GM12878 (cell line): ENCODE data around the gene FARS2. TPM values are rescaled to one million over a fixed set of nuclear protein-coding genes. Genes with fewer than 3 reads are reported as not detected.

Experiments used
- ATAC-seq: fragments of 200-7000 bp; cut with Tn5 transposase; 3 replicates; pipeline ENCODE4 v1.9.1; 2020; ENCODE audit warnings: mild to moderate bottlenecking, moderate library complexity
- BruUV-seq: library from RNA; stranded (reverse); fragments of 400-500 nt; replicated peaks from 2 replicates; lab custom pipeline; 2021; lab: Mats Ljungman, UMichigan
- CTCF ChIA-PET: fragments of 300-600 bp; sonication (Branson Sonifier 250); formaldehyde crosslinking; extraction: SDS; loops from one replicate; lab custom pipeline; 2021; ENCODE audit warnings: inconsistent platforms; lab: Yijun Ruan, JAX
- POLR2A ChIA-PET: fragments of 350-600 bp; formaldehyde crosslinking; extraction: SDS; loops from one replicate; lab custom pipeline; 2021; ENCODE audit warnings: inconsistent platforms; lab: Charles Lee
- RAD21 ChIA-PET: fragments of 300-600 bp; sonication (Branson Sonifier 250); formaldehyde crosslinking; loops from one replicate; lab custom pipeline; 2023; ENCODE audit warnings: antibody characterized with exemption; ENCODE audit not compliant: unreplicated experiment; lab: Charles Lee
- SMC1A ChIA-PET: fragments of 300-600 bp; sonication (Branson Sonifier 250); formaldehyde crosslinking; loops from one replicate; lab custom pipeline; 2023; ENCODE audit not compliant: unreplicated experiment, uncharacterized antibody; lab: Charles Lee
- DNase-seq: peaks from one replicate; pipeline ENCODE4 v3.0.0-alpha.2; 2011; ENCODE audit warnings: low read depth, low spot score
- FAIRE-seq: peaks from 3 replicates; lab custom pipeline; 2011; peaks lifted over from hg19 to GRCh38; lab: Jason Lieb, UNC
- H2AFZ ChIP-seq: 2 replicates; pipeline ENCODE4 v1.6.0; 2011; ENCODE audit warnings: low read depth, low read length, control low read depth; ENCODE audit not compliant: control insufficient read depth
- H3K27ac ChIP-seq: 2 replicates; pipeline ENCODE4 v1.5.1; 2011; ENCODE audit warnings: control low read depth; ENCODE audit not compliant: control insufficient read depth, insufficient read depth
- H3K27me3 ChIP-seq, 2 experiments: replicated peaks in 1 of 2; 2 replicates each; pipeline versions ENCODE4 v1.6.0 to v1.6.1; 2011; ENCODE audit warnings: low read length in 1 of 2; ENCODE audit not compliant: control insufficient read depth in 2 of 2, insufficient read depth in 2 of 2
- H3K36me3 ChIP-seq, 2 experiments: 2 replicates each; pipeline ENCODE4 v1.5.1; 2011; ENCODE audit warnings: low read length in 1 of 2; ENCODE audit not compliant: control insufficient read depth in 2 of 2, insufficient read depth in 2 of 2
- H3K4me1 ChIP-seq: 2 replicates; pipeline ENCODE4 v1.6.1; 2011; ENCODE audit warnings: mild to moderate bottlenecking, low read length, moderate library complexity, mixed read lengths; ENCODE audit not compliant: control insufficient read depth, insufficient read depth
- H3K4me2 ChIP-seq: 2 replicates; pipeline ENCODE4 v1.6.0; 2011; ENCODE audit warnings: control low read depth; ENCODE audit not compliant: control insufficient read depth, insufficient read depth
- H3K4me3 ChIP-seq: fragments of 200-600 bp; sonication (generic); 2 replicates; pipeline ENCODE4 v1.5.1; 2016
- H3K79me2 ChIP-seq: 2 replicates; pipeline ENCODE4 v1.6.0; 2011; ENCODE audit warnings: low read length; ENCODE audit not compliant: control insufficient read depth, insufficient read depth
- H3K9ac ChIP-seq: 2 replicates; pipeline ENCODE4 v1.8.0; 2011; ENCODE audit warnings: low read length, control low read depth, mixed read lengths; ENCODE audit not compliant: control insufficient read depth, insufficient read depth
- H3K9me3 ChIP-seq: replicated peaks from 3 replicates; pipeline ENCODE4 v1.5.1; 2011; ENCODE audit warnings: mild to moderate bottlenecking, low read length; ENCODE audit not compliant: control insufficient read depth, insufficient read depth
- H4K20me1 ChIP-seq: 2 replicates; pipeline ENCODE4 v1.6.0; 2011; ENCODE audit not compliant: control insufficient read depth, insufficient read depth
- BACH1 ChIP-seq: fragments of 450-650 bp; IDR thresholded peaks from 2 replicates; pipeline ENCODE4 v1.6.1; 2017; ENCODE audit warnings: mild to moderate bottlenecking, borderline replicate concordance
- CBX3 ChIP-seq: fragments of 200-600 bp; sonication (generic); IDR thresholded peaks from 2 replicates; pipeline ENCODE4 v1.6.1; 2016; ENCODE audit warnings: low read depth, borderline replicate concordance
- ETV6 ChIP-seq, 2 experiments: fragments of 450-650 bp in 1 of 2; IDR thresholded peaks in 1 of 2; conservative IDR thresholded peaks in 1 of 2; 2 replicates each; pipeline ENCODE4 v1.6.1; 2014; ENCODE audit warnings: antibody characterized with exemption in 1 of 2, borderline replicate concordance in 1 of 2, low read depth in 1 of 2, mild to moderate bottlenecking in 1 of 2, moderate library complexity in 1 of 2
- FOXK2 ChIP-seq: fragments of 450-650 bp; IDR thresholded peaks from 2 replicates; pipeline ENCODE4 v1.6.1; 2017; ENCODE audit warnings: mild to moderate bottlenecking, moderate library complexity
- RUNX3 ChIP-seq: IDR thresholded peaks from 2 replicates; pipeline ENCODE4 v1.6.1; 2012; ENCODE audit warnings: low read length, inconsistent platforms
- SIN3A ChIP-seq: IDR thresholded peaks from 2 replicates; pipeline ENCODE4 v1.6.1; 2012; ENCODE audit warnings: low read depth, low read length, improper control_type of control experiment
- SIX5 ChIP-seq: IDR thresholded peaks from 2 replicates; pipeline ENCODE4 v1.6.1; 2011; ENCODE audit warnings: mild to moderate bottlenecking, low read depth, low read length, moderate library complexity; ENCODE audit not compliant: severe bottlenecking
- SMARCA5 ChIP-seq: fragments of 450-650 bp; IDR thresholded peaks from 2 replicates; pipeline ENCODE4 v1.6.1; 2017; ENCODE audit warnings: mild to moderate bottlenecking
- SREBF1 ChIP-seq: IDR thresholded peaks from 2 replicates; pipeline ENCODE4 v1.6.1; 2012; ENCODE audit warnings: mild to moderate bottlenecking, low read length
- TCF7 ChIP-seq: IDR thresholded peaks from 2 replicates; pipeline ENCODE4 v1.6.1; 2014; ENCODE audit warnings: antibody characterized with exemption, borderline replicate concordance
- ZZZ3 ChIP-seq: IDR thresholded peaks from 2 replicates; pipeline ENCODE4 v1.6.1; 2011; ENCODE audit warnings: low read depth; ENCODE audit not compliant: control insufficient read depth, insufficient read length
- WGBS: methylation state at CpG from one replicate; pipeline ENCODE4 v1.1.6; 2016; ENCODE audit warnings: low lambda C conversion rate; ENCODE audit not compliant: insufficient replicate concordance, insufficient coverage; ENCODE audit errors: missing lambda C conversion rate; 5-methylcytosine and 5-hydroxymethylcytosine counted together
- in situ Hi-C: fragments of 300-500 bp; cut with MboI; formaldehyde crosslinking; loops from 9 replicates; pipeline ENCODE4 v1.14.3; 2018; ENCODE audit warnings: mixed read lengths
- intact Hi-C: fragments of 100-400 bp; cut with micrococcal nuclease; formaldehyde crosslinking; loops from one replicate; pipeline ENCODE4 v1.14.2; 2022; ENCODE audit not compliant: unreplicated experiment
- polyA plus RNA-seq, 11 experiments: library from polyadenylated mRNA; depleted of rRNA in 4 of 11; unstranded in 6 of 11; stranded (reverse) in 5 of 11; fragments of >200 nt; fragmentation: Nextera tagmentation in 4 of 11; fragmentation: Illumina TruSeq in 1 of 11; extraction: Ambion mirVana in 4 of 11; extraction: Trizol in 1 of 11; gene quantifications; 1 replicate in 1 of 11; 2 replicates in 10 of 11; pipeline versions ENCODE4 v1.2.1 to v1.2.3, GENCODE V29; 2011 to 2016; ENCODE audit warnings: inconsistent platforms in 2 of 11, missing spikeins in 2 of 11, low read depth in 1 of 11
- total RNA-seq, 4 experiments: library from RNA; depleted of rRNA in 3 of 4; stranded (reverse); fragments of >200 nt in 3 of 4; fragmentation: Illumina TruSeq in 1 of 4; extraction: Trizol in 1 of 4; gene quantifications; 2 replicates each; pipeline versions ENCODE4 v1.2.1 to v1.2.3, GENCODE V29; 2013 to 2021
- TF ChIP-seq, protein P1 (sequence below): fragments of 150-350 bp; IDR thresholded peaks from 2 replicates; pipeline ENCODE4 v1.6.1; 2014; ENCODE audit warnings: mild to moderate bottlenecking, low read depth, low read length

The FARS2 gene
- total and polyA plus RNA-seq, 10 of the 15 experiments (the other 5 are each of a cell fraction or from before 2014, with no cell fraction given) = 16.8 to 46.7 (median 25.6) TPM

- no peak for ATAC-seq
- in situ Hi-C loops (no loop called here), intact Hi-C loops (no loop called here)
- no peak overlapping the region for H2AFZ ChIP-seq
- H3K36me3 ChIP-seq = peaks cover 0 to 2% of the 10 kb centered on the region in 2 experiments; a peak in 1 of 4 replicates
- no peaks in the 10 kb centered on the region for H3K4me1 ChIP-seq
- H4K20me1 ChIP-seq = no peaks in the 10 kb centered on the region
- H3K27ac ChIP-seq = no peak overlapping the region
- no peak for DNase-seq
- H3K4me3 ChIP-seq = no peak overlapping the region
- 91% methylated on average over 6 of the region's 6 CpGs for WGBS
- no peaks in the 10 kb centered on the region for H3K9me3 ChIP-seq
- ChIA-PET SMC1A (no interaction called here), RAD21 (interaction anchor here (0.7 kb wide), 1 partner anchor 321 kb away, joined by 3 read pairs; no protein-coding TSS in a partner anchor), CTCF (no interaction called here), POLR2A (no interaction called here)
- FAIRE-seq = no peak
- no peak overlapping the region for H3K9ac ChIP-seq
- no peaks in the 10 kb centered on the region for H3K79me2 ChIP-seq
- no TSS peak for BruUV-seq
- no peaks in the 10 kb centered on the region for H3K27me3 ChIP-seq
- TF ChIP-seq TCF7 (no peak), RUNX3 (no peak), BACH1 (no peak), ETV6 (conservative IDR thresholded peaks at IDR 0.05 in 1 of 2, IDR thresholded peaks at IDR 0.05 in 1 of 2; ENCODE audit: borderline replicate concordance in 1 of 2, low read depth in 1 of 2) (no peak), SIN3A (no peak), SREBF1 (no peak), ZZZ3 (no peak), SIX5 (no peak), CBX3 (no peak), SMARCA5 (no peak), FOXK2 (no peak)
- TF ChIP-seq, protein P1, sequence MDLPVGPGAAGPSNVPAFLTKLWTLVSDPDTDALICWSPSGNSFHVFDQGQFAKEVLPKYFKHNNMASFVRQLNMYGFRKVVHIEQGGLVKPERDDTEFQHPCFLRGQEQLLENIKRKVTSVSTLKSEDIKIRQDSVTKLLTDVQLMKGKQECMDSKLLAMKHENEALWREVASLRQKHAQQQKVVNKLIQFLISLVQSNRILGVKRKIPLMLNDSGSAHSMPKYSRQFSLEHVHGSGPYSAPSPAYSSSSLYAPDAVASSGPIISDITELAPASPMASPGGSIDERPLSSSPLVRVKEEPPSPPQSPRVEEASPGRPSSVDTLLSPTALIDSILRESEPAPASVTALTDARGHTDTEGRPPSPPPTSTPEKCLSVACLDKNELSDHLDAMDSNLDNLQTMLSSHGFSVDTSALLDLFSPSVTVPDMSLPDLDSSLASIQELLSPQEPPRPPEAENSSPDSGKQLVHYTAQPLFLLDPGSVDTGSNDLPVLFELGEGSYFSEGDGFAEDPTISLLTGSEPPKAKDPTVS = no peak
- no peak overlapping the region for H3K4me2 ChIP-seq
These were observed 203.0 kb downstream of the FARS2 start for GRCh38 chr6:5464099-5464885.
